Measurements from ENCODE around the gene LRSAM1.

LRSAM1 gene

DNA sequence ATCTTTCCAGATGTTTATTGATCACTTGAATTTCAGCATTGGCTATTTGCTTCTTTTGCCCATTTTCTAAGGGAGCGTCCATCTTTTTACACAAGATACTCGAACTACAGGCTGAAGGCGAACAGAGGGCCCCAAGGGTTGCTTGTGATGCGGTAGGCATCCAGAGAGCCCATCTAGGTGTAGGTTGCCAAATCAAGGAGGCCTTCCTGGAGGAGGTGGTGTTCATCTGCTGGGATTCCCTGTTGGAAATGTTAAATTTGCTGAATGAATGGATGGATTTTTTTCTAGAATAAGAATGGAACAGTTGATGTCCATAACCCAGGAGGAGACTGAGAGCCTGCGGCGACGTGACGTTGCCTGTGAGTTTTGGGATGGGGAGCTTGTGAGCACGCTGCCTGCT, 31.4 kb downstream of the LRSAM1 start:
- TF ChIP-seq, protein P1, sequence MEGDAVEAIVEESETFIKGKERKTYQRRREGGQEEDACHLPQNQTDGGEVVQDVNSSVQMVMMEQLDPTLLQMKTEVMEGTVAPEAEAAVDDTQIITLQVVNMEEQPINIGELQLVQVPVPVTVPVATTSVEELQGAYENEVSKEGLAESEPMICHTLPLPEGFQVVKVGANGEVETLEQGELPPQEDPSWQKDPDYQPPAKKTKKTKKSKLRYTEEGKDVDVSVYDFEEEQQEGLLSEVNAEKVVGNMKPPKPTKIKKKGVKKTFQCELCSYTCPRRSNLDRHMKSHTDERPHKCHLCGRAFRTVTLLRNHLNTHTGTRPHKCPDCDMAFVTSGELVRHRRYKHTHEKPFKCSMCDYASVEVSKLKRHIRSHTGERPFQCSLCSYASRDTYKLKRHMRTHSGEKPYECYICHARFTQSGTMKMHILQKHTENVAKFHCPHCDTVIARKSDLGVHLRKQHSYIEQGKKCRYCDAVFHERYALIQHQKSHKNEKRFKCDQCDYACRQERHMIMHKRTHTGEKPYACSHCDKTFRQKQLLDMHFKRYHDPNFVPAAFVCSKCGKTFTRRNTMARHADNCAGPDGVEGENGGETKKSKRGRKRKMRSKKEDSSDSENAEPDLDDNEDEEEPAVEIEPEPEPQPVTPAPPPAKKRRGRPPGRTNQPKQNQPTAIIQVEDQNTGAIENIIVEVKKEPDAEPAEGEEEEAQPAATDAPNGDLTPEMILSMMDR (IDR thresholded peaks at IDR 0.05; ENCODE audit: low read depth, low read length), result no peak
- no peak for TF ChIP-seq POLR2A (IDR thresholded peaks at IDR 0.05; ENCODE audit: extremely low read depth, insufficient read length)
- TF ChIP-seq, protein P2, sequence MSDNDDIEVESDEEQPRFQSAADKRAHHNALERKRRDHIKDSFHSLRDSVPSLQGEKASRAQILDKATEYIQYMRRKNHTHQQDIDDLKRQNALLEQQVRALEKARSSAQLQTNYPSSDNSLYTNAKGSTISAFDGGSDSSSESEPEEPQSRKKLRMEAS (IDR thresholded peaks at IDR 0.05; ENCODE audit: low read depth, low read length), result no peak
- TF ChIP-seq MYC (IDR thresholded peaks at IDR 0.05; ENCODE audit: low read depth, low read length), result no peak
- no peak overlapping the region for H3K4me3 ChIP-seq (ENCODE audit: low read depth, low read length)
- DNase-seq (ENCODE audit: low read depth), result no peak

DNA sequence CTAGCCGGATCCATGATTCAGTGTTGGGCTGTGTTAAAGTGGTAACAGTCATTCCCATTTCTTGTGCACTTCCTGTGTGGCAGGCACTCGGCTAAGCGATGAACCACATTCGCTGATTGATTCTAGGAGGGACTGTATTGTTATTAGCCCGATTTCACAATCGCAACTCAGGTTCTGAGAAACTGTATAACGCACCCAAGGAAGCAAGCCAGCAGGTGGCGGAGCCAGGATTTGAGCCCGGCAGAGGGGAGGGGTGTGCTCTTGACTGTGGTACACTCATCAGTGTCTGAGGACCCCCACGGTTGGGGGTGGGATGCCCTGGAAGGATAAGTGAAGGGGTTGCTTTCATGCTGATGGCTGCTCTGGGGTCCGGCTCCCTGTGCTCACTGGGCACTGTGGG, 34.7 kb downstream of the LRSAM1 start:
- H3K4me3 ChIP-seq (ENCODE audit: low read depth, low read length), result no peak overlapping the region
- DNase-seq (ENCODE audit: low read depth), result no peak
- TF ChIP-seq MYC (IDR thresholded peaks at IDR 0.05; ENCODE audit: low read depth, low read length) (no peak), POLR2A (IDR thresholded peaks at IDR 0.05; ENCODE audit: extremely low read depth, insufficient read length) (no peak)
- TF ChIP-seq, protein P1 (IDR thresholded peaks at IDR 0.05; ENCODE audit: low read depth, low read length), result no peak
- TF ChIP-seq, protein P2 (IDR thresholded peaks at IDR 0.05; ENCODE audit: low read depth, low read length), result no peak

DNA sequence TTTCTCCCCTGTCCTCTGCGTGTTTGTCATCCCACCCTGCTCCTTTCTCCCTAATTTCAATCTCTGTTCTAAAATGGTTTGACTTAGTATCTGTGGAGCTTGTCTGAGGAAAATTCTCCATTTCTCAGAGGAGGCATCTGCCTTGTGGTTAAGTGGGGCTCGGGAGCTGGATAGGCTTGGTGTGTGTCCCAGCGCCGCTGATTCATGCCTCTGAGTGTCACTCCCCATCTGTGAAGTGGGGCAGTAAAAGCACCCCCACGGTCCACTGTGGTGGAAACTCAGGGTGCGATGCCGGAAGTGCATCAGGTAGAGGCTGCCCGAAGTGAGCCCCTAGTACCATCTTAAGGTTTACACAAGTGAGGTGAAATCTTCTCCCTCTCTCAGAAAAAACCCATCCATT, 37.6 kb downstream of the LRSAM1 start:
- no peak for DNase-seq (ENCODE audit: low read depth)
- H3K4me3 ChIP-seq (ENCODE audit: low read depth, low read length), result no peak overlapping the region
- TF ChIP-seq POLR2A (IDR thresholded peaks at IDR 0.05; ENCODE audit: extremely low read depth, insufficient read length), result no peak
- TF ChIP-seq, protein P2 (IDR thresholded peaks at IDR 0.05; ENCODE audit: low read depth, low read length), result no peak

DNA sequence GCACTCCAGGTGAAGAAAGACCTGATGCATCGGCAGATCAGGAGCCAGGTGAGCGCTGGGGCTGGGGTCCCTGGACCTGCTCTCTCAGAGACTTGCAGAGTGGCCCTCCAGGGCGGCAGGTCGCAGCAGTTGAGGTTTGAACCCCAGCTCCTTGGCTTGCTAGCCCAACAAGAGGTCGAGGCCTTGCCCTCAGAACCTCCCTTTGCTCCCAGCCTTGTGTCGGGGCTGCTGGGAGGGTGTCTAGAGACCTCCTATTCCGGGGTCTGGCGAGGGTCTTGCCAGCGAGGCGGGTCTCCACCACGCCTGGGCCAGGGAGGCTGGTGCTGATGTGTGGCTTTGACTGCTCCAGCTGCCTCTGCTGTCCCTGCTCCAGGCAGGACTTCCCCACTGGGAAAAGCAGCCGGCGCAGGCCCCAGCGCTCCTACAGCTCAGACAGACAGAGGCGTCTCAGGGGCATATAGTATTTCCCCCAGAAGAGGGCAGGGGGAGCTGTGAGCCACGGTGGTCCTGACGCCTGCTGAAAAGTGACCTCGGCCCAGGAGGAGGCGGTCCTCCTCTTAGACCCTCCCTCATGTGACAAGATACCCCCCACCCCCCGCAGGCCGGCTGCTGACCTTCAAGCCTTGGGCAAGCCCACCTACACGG, 38.3 kb downstream of the LRSAM1 start:
- DNase-seq (ENCODE audit: low read depth), result no peak

DNA sequence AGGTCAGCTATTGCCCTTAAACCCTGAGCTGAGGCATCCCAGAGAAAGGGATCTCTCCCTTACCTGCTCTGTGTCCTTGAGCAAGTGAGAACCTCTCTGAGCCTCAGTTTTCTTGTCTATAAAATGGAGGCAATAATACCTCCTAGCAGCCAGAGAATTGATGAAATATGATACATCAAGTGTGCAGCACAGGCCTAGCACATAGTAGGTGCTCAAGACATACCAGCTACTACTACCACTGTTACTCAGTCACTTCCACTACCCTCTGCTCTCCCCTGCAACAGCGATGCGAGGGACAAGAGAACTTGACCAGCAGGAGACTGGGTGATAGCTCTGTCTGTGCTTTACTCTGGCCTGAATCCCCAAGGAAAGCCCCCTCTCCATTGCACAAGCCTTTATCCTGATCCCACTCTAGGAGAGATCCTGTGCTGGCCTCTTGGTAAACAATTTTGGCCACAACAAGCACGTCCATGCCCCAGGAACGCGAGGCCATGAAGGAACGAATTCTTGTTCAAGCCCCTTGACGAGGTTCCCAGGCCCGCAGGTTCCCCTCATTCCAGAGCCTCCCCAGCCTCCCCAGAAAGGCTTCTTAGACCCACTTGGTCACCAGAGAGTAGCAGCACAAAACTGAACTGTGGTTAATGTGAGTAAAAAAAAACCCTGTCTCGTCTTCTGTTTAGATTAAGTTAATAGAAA, 39.4 kb downstream of the LRSAM1 start:
- TF ChIP-seq MYC (IDR thresholded peaks at IDR 0.05; ENCODE audit: low read depth, low read length) (no peak), POLR2A (IDR thresholded peaks at IDR 0.05; ENCODE audit: extremely low read depth, insufficient read length) (no peak)
- TF ChIP-seq, protein P1 (IDR thresholded peaks at IDR 0.05; ENCODE audit: low read depth, low read length), result no peak
- TF ChIP-seq, protein P2 (IDR thresholded peaks at IDR 0.05; ENCODE audit: low read depth, low read length), result no peak
- no peak for DNase-seq (ENCODE audit: low read depth)
- no peak overlapping the region for H3K4me3 ChIP-seq (ENCODE audit: low read depth, low read length)

More for the DNA sequence above, 38.3 kb downstream of the LRSAM1 start:
- TF ChIP-seq, protein P1 (IDR thresholded peaks at IDR 0.05; ENCODE audit: low read depth, low read length), result no peak
- TF ChIP-seq POLR2A (IDR thresholded peaks at IDR 0.05; ENCODE audit: extremely low read depth, insufficient read length) (no peak), MYC (IDR thresholded peaks at IDR 0.05; ENCODE audit: low read depth, low read length) (no peak)
- TF ChIP-seq, protein P2 (IDR thresholded peaks at IDR 0.05; ENCODE audit: low read depth, low read length), result no peak
- no peak overlapping the region for H3K4me3 ChIP-seq (ENCODE audit: low read depth, low read length)

DNA sequence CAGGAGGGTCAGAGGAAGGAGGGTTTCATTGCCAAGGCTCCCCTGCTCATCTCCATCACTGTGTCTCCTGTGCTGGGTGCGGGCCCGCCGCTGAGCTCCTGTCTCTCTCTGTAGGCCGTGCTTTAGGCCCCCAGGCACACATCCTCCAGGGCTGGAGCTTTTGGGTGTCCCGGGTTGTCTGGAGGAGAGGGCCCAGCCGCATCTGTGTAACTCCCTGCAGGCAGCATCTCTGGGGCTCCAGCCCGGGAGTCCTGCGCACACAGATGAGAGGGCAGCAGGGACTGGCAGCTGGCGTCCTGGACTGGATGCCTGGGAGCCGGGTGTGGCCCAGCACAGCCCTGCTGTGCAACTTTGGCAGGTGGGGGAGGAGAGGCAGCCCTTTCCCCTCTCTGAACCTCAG, 40.2 kb downstream of the LRSAM1 start:
- H3K4me3 ChIP-seq (ENCODE audit: low read depth, low read length), result no peak overlapping the region
- TF ChIP-seq POLR2A (IDR thresholded peaks at IDR 0.05; ENCODE audit: extremely low read depth, insufficient read length) (no peak), MYC (IDR thresholded peaks at IDR 0.05; ENCODE audit: low read depth, low read length) (no peak)
- TF ChIP-seq, protein P1 (IDR thresholded peaks at IDR 0.05; ENCODE audit: low read depth, low read length), result no peak
- TF ChIP-seq, protein P2 (IDR thresholded peaks at IDR 0.05; ENCODE audit: low read depth, low read length), result no peak
- no peak for DNase-seq (ENCODE audit: low read depth)

Measured in NB4 (cell line).